ENCODE results near the gene PGC.

Gene PGC

DNA sequence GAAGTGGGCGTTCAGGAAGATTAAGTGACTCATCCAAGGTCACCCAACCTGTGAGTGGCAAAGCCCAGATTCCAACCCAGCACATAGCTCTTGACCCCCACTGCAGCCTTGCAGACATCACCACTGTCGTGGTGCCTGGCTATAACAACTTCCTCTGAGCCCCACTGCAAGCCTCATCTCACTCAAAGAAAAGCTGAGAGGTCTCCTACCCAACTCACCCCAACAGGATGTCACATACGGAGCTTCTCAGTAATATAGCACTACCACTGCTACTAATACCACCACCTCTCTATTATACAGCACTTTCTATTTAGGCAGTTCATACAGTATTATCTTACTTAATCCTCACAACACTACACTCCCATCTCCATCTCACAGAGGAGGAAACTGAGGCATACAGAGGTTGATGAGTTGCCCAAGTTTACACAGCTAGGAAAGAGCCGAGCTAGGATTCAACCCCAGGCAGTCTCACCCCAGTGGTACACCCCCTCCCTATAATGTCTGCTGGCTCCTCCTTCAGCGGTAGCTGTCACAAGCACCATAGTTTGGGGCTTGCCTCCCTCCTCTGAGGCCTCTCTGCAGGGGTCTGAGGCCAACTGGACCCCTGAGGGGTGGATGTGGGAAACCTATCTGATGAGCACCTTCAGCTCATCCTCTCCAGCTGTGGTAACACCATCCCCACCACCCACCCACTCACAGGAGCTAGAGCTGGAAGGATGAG, 31.2 kb downstream of the PGC start:
- no peaks in the 10 kb centered on the region for H3K9me3 ChIP-seq (ENCODE audit: control insufficient read depth in 5 of 5, low read length in 5 of 5)
- H3K27ac ChIP-seq (ENCODE audit: low read depth, low read length), result no peak overlapping the region
- H3K4me3 ChIP-seq (ENCODE audit: low read depth in 1 of 5, low read length in 5 of 5), result no peak overlapping the region
- H3K4me1 ChIP-seq (ENCODE audit: control insufficient read depth in 5 of 5, insufficient read depth in 5 of 5, low read length in 5 of 5), result peaks cover 4 to 69% (median 65%) of the 10 kb centered on the region in 5 donors
- H3K36me3 ChIP-seq (ENCODE audit: control insufficient read depth in 5 of 5, insufficient read depth in 5 of 5, low read length in 5 of 5), result peaks cover 0 to 6% (median 3%) of the 10 kb centered on the region in 5 donors
- no peaks in the 10 kb centered on the region for H3K27me3 ChIP-seq (ENCODE audit: control insufficient read depth in 5 of 5, insufficient read depth in 4 of 5, low read length in 5 of 5)
- H3K9ac ChIP-seq (ENCODE audit: low read length in 5 of 5), result no peak overlapping the region

DNA sequence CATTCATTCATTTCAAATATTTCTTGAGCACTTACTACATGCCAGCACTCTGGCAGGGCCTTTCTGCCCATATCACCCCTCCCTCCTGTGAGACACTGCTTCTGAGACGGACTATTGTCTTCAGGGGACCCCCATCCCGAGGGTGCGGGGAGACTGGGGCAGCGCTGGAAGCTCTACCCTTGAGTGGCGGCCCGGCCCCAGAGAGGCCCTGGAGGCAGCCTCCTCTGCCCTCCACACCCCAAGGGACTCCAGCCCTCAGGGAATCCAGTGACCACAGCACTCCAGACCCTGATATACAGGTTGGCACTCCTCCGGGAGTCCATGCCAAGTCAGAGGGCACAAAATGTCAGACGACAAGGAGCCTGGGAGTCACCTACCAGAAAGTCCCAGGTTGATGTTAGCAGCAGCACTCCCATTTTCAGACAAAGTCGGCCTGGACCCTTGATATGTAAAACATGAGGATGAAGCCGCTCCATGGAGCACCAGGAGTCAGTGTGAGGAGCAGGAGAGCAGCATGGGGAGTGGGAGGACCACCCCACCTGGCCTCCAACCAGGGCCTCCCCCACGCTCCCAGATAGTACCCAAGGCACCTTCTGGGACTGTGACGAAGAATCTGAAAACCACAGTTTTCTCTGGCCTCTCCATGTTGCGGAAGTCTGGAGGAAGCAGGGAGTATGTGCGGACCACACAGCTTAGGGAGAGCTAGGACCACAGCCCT, 32.5 kb downstream of the PGC start:
- Histone ChIP-seq H3K4me1 (ENCODE audit: control insufficient read depth in 5 of 5, insufficient read depth in 5 of 5, low read length in 5 of 5) (peaks cover 4 to 64% (median 61%) of the 10 kb centered on the region in 5 donors), H3K9ac (ENCODE audit: low read length in 5 of 5) (no peak overlapping the region), H3K4me3 (ENCODE audit: low read depth in 1 of 5, low read length in 5 of 5) (no peak overlapping the region), H3K36me3 (ENCODE audit: control insufficient read depth in 5 of 5, insufficient read depth in 5 of 5, low read length in 5 of 5) (peaks cover 0 to 6% (median 3%) of the 10 kb centered on the region in 5 donors), H3K27me3 (ENCODE audit: control insufficient read depth in 5 of 5, insufficient read depth in 4 of 5, low read length in 5 of 5) (no peaks in the 10 kb centered on the region), H3K9me3 (ENCODE audit: control insufficient read depth in 5 of 5, low read length in 5 of 5) (no peaks in the 10 kb centered on the region), H3K27ac (ENCODE audit: low read depth, low read length) (no peak overlapping the region)

DNA sequence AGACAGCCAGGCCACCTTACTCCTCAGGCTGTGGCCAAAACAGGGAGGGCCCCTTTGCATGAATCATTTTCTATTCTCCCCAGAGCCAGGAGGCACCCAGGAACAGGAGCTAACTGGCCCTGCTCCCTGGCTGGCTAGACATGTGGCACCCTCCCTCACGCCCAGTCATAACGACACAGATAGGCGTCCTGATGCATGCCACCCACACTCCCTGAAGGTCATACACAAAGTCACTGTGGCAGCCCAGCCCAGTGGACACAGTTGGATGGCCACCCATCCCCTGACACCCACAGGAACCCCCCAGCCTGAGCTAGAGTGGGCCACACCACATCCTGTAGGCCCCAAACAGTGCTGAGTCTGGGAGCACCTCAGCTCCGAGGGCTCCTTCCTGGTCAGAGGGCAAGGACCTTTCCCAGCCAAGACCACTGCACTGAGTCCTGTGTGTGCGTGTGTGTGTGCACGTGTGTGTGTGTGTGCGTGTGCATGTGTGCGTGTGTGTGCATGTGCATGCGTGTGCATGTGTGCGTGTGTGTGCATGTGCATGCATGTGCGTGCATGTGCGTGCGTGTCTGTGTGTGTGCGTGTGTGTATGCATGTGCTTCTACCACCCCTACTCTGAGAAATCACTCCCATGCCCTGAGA, 33.4 kb downstream of the PGC start:
- H3K9ac ChIP-seq (ENCODE audit: low read length in 5 of 5), result no peak overlapping the region
- H3K27me3 ChIP-seq (ENCODE audit: control insufficient read depth in 5 of 5, insufficient read depth in 4 of 5, low read length in 5 of 5), result no peaks in the 10 kb centered on the region
- H3K4me3 ChIP-seq (ENCODE audit: low read depth in 1 of 5, low read length in 5 of 5), result no peak overlapping the region
- no peaks in the 10 kb centered on the region for H3K9me3 ChIP-seq (ENCODE audit: control insufficient read depth in 5 of 5, low read length in 5 of 5)
- H3K4me1 ChIP-seq (ENCODE audit: control insufficient read depth in 5 of 5, insufficient read depth in 5 of 5, low read length in 5 of 5), result peaks cover 4 to 61% (median 56%) of the 10 kb centered on the region in 5 donors
- H3K27ac ChIP-seq (ENCODE audit: low read depth, low read length), result no peak overlapping the region
- H3K36me3 ChIP-seq (ENCODE audit: control insufficient read depth in 5 of 5, insufficient read depth in 5 of 5, low read length in 5 of 5), result peaks cover 0 to 6% (median 3%) of the 10 kb centered on the region in 5 donors

DNA sequence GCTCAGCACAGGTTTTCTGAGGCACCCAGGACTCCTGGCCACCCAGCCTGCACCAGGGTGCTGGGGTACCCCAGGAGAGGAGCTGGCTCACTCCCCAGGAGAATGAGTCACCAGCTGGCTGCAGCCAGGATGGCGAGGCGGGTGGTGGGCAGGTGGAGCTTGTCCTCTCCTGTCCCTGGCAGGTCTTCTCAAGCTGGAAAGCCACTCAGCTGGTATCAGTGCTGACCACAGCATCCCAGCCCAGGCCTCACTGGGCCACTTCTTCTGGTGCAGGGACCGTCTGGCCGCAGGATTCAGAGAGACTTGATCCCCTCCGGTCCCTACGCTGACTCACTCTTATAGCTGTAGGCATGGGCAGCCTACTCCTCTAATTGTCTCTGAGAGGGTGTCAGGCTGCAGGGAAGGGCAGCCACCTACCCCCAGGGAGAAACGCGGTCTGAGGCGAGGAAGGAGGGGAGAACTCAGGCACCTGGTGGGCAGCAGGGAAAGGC, 34.0 kb downstream of the PGC start:
- no peaks in the 10 kb centered on the region for H3K9me3 ChIP-seq (ENCODE audit: control insufficient read depth in 5 of 5, low read length in 5 of 5)
- H3K27me3 ChIP-seq (ENCODE audit: control insufficient read depth in 5 of 5, insufficient read depth in 4 of 5, low read length in 5 of 5), result no peaks in the 10 kb centered on the region
- H3K27ac ChIP-seq (ENCODE audit: low read depth, low read length), result peak overlapping the region; percentile 30
- peaks cover 0 to 6% (median 3%) of the 10 kb centered on the region in 5 donors for H3K36me3 ChIP-seq (ENCODE audit: control insufficient read depth in 5 of 5, insufficient read depth in 5 of 5, low read length in 5 of 5)
- no peak overlapping the region for H3K4me3 ChIP-seq (ENCODE audit: low read depth in 1 of 5, low read length in 5 of 5)
- no peak overlapping the region for H3K9ac ChIP-seq (ENCODE audit: low read length in 5 of 5)
- H3K4me1 ChIP-seq (ENCODE audit: control insufficient read depth in 5 of 5, insufficient read depth in 5 of 5, low read length in 5 of 5), result peaks cover 4 to 62% (median 59%) of the 10 kb centered on the region in 5 donors

DNA sequence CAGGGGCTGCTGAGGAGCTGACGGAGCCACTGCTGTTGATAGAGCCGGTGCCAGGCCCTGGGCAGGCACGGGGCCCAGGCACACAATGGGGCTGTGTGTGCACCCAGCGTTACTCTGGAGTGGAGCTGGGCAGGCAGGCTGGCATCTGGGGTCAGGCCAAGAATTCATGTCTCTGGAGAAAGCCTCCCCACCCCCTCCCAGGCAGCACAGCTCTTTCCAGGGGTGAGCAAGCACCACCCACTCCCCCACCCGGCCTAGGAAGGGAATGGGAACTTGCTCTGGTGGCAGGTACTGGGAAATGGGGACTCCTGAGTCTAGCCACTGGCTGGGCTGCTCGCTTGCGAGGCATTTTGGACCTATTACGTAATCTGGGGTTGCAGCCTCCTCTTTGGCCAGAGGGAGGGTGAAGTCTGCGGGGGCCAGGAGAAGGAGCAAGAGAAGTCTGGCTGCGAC, 34.5 kb downstream of the PGC start:
- no peaks in the 10 kb centered on the region for H3K27me3 ChIP-seq (ENCODE audit: control insufficient read depth in 5 of 5, insufficient read depth in 4 of 5, low read length in 5 of 5)
- H3K27ac ChIP-seq (ENCODE audit: low read depth, low read length), result peak overlapping the region; percentile 30
- peaks cover 0 to 6% (median 3%) of the 10 kb centered on the region in 5 donors for H3K36me3 ChIP-seq (ENCODE audit: control insufficient read depth in 5 of 5, insufficient read depth in 5 of 5, low read length in 5 of 5)
- H3K4me1 ChIP-seq (ENCODE audit: control insufficient read depth in 5 of 5, insufficient read depth in 5 of 5, low read length in 5 of 5), result peaks cover 4 to 63% (median 60%) of the 10 kb centered on the region in 5 donors
- no peaks in the 10 kb centered on the region for H3K9me3 ChIP-seq (ENCODE audit: control insufficient read depth in 5 of 5, low read length in 5 of 5)
- H3K4me3 ChIP-seq (ENCODE audit: low read depth in 1 of 5, low read length in 5 of 5), result no peak overlapping the region
- peak overlapping the region in 1 of 5 donors; percentile 29 for H3K9ac ChIP-seq (ENCODE audit: low read length in 5 of 5)

DNA sequence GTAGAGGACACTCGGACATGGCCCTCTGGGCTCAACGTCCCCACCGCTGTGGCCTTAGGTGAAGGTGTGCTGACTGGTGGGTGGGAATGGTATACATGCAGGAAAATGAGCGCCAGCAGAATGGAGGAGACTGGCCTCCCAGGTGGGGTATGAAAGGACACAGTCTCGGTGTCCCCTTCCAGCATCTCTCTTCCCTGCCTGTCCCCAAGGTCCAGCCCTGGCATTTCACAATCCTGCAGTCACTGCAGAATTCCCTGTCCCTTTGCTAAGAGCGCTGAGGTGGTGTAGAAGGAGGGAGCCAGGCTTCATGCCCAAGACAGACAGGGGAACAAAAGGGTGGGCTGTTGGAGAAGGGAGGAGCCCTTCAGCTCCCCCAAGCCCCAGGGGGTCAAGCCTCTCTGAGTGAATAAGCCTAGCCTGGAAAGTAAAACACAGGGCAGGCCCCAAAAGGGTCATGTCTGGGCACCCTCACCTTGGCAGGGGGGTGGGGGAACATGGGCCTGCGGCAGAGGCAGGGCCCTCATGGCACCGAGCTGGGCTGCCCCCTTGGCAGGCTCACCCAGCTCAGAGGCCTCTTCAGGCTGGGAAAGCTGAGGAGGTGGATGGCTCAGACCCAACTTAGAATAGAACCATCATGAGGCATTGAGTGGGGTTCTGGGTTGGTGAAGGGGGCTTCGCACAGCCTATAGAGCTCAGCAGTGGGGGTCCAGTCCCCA, 35.7 kb downstream of the PGC start:
- Histone ChIP-seq H3K27me3 (ENCODE audit: control insufficient read depth in 5 of 5, insufficient read depth in 4 of 5, low read length in 5 of 5) (no peaks in the 10 kb centered on the region), H3K4me3 (ENCODE audit: low read depth in 1 of 5, low read length in 5 of 5) (no peak overlapping the region), H3K9me3 (ENCODE audit: control insufficient read depth in 5 of 5, low read length in 5 of 5) (no peaks in the 10 kb centered on the region), H3K9ac (ENCODE audit: low read length in 5 of 5) (no peak overlapping the region), H3K27ac (ENCODE audit: low read depth, low read length) (no peak overlapping the region), H3K36me3 (ENCODE audit: control insufficient read depth in 5 of 5, insufficient read depth in 5 of 5, low read length in 5 of 5) (peaks cover 0 to 6% (median 3%) of the 10 kb centered on the region in 5 donors), H3K4me1 (ENCODE audit: control insufficient read depth in 5 of 5, insufficient read depth in 5 of 5, low read length in 5 of 5) (peaks cover 6 to 63% (median 60%) of the 10 kb centered on the region in 5 donors)

DNA sequence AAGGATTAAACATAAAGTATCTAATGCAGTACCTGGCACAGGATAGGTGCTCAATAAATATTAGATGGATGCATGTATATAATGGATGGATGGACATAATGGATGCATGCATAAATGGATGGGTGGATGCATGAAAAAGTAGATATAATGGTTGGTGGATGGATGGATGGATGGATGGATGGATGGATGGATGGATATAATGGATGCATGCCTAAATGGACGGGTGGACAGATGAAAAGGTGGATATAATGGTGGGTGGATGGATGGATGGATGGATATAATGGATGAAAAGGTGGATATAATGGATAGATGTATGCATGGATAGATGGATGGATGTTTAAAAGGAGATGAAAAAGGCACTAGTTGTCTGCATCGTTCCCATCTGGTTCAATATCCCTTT, 37.8 kb downstream of the PGC start:
- Histone ChIP-seq H3K36me3 (ENCODE audit: control insufficient read depth in 5 of 5, insufficient read depth in 5 of 5, low read length in 5 of 5) (peaks cover 0 to 4% (median 0%) of the 10 kb centered on the region in 5 donors), H3K4me3 (ENCODE audit: low read depth in 1 of 5, low read length in 5 of 5) (no peak overlapping the region), H3K27ac (ENCODE audit: low read depth, low read length) (no peak overlapping the region), H3K4me1 (ENCODE audit: control insufficient read depth in 5 of 5, insufficient read depth in 5 of 5, low read length in 5 of 5) (peaks cover 9 to 75% (median 74%) of the 10 kb centered on the region in 5 donors), H3K9ac (ENCODE audit: low read length in 5 of 5) (no peak overlapping the region), H3K27me3 (ENCODE audit: control insufficient read depth in 5 of 5, insufficient read depth in 4 of 5, low read length in 5 of 5) (no peaks in the 10 kb centered on the region), H3K9me3 (ENCODE audit: control insufficient read depth in 5 of 5, low read length in 5 of 5) (no peaks in the 10 kb centered on the region)

DNA sequence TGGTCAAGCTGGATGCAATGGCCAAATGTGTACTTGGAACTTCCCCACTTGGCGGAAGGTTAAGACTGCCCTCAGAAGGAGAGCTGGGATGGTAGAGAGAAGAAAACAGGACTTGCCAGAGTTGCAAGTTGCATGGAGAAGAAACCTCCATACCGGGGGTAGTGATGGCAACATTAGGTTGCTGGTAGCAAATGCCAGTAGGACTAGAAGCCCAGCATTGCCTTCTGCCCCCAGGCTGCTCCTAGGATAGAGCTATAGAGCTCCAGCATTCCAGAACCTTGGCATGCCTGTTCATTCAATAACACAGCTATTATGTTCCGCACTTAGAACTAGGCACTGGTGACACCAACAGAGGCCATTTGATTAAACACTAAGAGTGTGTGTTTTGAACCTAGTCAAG, 38.3 kb downstream of the PGC start:
- Histone ChIP-seq H3K27ac (ENCODE audit: low read depth, low read length) (no peak overlapping the region), H3K27me3 (ENCODE audit: control insufficient read depth in 5 of 5, insufficient read depth in 4 of 5, low read length in 5 of 5) (no peaks in the 10 kb centered on the region), H3K4me3 (ENCODE audit: low read depth in 1 of 5, low read length in 5 of 5) (no peak overlapping the region), H3K4me1 (ENCODE audit: control insufficient read depth in 5 of 5, insufficient read depth in 5 of 5, low read length in 5 of 5) (peaks cover 9 to 78% (median 75%) of the 10 kb centered on the region in 5 donors), H3K9ac (ENCODE audit: low read length in 5 of 5) (no peak overlapping the region), H3K36me3 (ENCODE audit: control insufficient read depth in 5 of 5, insufficient read depth in 5 of 5, low read length in 5 of 5) (peaks cover 0 to 1% (median 0%) of the 10 kb centered on the region in 5 donors), H3K9me3 (ENCODE audit: control insufficient read depth in 5 of 5, low read length in 5 of 5) (no peaks in the 10 kb centered on the region)

DNA sequence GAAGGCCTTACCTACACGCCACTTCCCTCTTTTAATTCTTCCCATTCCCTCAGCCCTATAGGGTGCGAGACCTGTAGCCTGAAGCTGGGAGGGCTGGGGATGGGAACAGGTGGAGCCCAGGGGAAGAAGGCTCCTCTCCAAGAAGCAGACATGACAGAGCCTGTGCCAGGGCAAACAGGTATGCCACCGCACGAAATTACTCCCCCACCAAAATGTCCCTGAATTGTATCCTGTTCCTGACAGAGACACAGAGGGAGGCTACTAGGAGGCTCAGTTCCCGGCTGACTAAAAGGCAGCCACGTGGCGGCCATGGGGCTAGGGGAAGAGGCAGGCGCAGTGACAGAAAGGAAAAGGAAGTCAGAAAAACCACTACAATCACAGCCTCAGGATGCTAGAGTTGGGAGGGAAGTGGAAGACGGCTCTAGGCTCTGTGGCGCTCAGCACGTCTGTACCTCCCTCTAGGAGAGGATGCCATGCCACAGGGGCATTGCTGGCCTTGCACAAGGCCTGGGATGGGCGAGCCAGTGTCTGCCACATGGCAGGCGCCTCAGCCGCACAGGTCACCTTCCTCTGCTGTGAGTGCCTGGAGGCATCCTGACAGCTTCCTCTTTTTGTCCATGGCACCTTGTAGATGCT, 39.5 kb downstream of the PGC start:
- peak overlapping the region in 1 of 5 donors; percentile 9 for H3K9ac ChIP-seq (ENCODE audit: low read length in 5 of 5)
- H3K4me1 ChIP-seq (ENCODE audit: control insufficient read depth in 5 of 5, insufficient read depth in 5 of 5, low read length in 5 of 5), result peaks cover 9 to 70% (median 64%) of the 10 kb centered on the region in 5 donors
- no peak overlapping the region for H3K27ac ChIP-seq (ENCODE audit: low read depth, low read length)
- H3K36me3 ChIP-seq (ENCODE audit: control insufficient read depth in 5 of 5, insufficient read depth in 5 of 5, low read length in 5 of 5), result peaks cover 0 to 7% (median 4%) of the 10 kb centered on the region in 5 donors
- H3K27me3 ChIP-seq (ENCODE audit: control insufficient read depth in 5 of 5, insufficient read depth in 4 of 5, low read length in 5 of 5), result no peaks in the 10 kb centered on the region
- H3K4me3 ChIP-seq (ENCODE audit: low read depth in 1 of 5, low read length in 5 of 5), result no peak overlapping the region
- no peaks in the 10 kb centered on the region for H3K9me3 ChIP-seq (ENCODE audit: control insufficient read depth in 5 of 5, low read length in 5 of 5)

Measured in subcutaneous abdominal adipose tissue (tissue), 5 donors.